Smooth muscle cell (in vitro differentiated cells): Measurements from ENCODE around the gene RGS18. TPM values are rescaled to one million over a fixed set of nuclear protein-coding genes. Genes with fewer than 3 reads are reported as not detected.
A peak's percentile ranks its signal among the peaks of the same experiment; 100 is the strongest.

Source experiments
- DNase-seq: peaks from one replicate; lab custom pipeline; 2025; ENCODE audit not compliant: unreplicated experiment; lab: John Stamatoyannopoulos, UW
- H2AFZ ChIP-seq: fragments of 200-600 bp; sonication (generic); 2 replicates; pipeline ENCODE4 v1.6.0; 2016; ENCODE audit warnings: antibody characterized with exemption, low read depth, mild to moderate bottlenecking
- H3F3A ChIP-seq: fragments of 200-600 bp; sonication (generic); 2 replicates; pipeline ENCODE4 v1.6.0; 2017; ENCODE audit warnings: antibody characterized with exemption, low read depth
- H3K27ac ChIP-seq: fragments of 200-600 bp; sonication (generic); 2 replicates; pipeline ENCODE4 v1.5.1; 2016; ENCODE audit warnings: low read depth, mild to moderate bottlenecking
- H3K27me3 ChIP-seq: fragments of 200-600 bp; sonication (generic); 2 replicates; pipeline ENCODE4 v1.6.1; 2016; ENCODE audit warnings: low read depth, mild to moderate bottlenecking
- H3K36me3 ChIP-seq: fragments of 200-600 bp; sonication (generic); 2 replicates; pipeline ENCODE4 v1.5.1; 2016; ENCODE audit warnings: low read depth
- H3K4me1 ChIP-seq: fragments of 200-600 bp; sonication (generic); 2 replicates; pipeline ENCODE4 v1.5.1; 2016; ENCODE audit warnings: low read depth
- H3K4me2 ChIP-seq: fragments of 200-600 bp; sonication (generic); 2 replicates; pipeline ENCODE4 v1.6.0; 2016; ENCODE audit warnings: mild to moderate bottlenecking
- H3K4me3 ChIP-seq: fragments of 200-600 bp; sonication (generic); 2 replicates; pipeline ENCODE4 v1.5.1; 2016; ENCODE audit warnings: mild to moderate bottlenecking
- H3K79me2 ChIP-seq: fragments of 200-600 bp; sonication (generic); 2 replicates; pipeline ENCODE4 v1.6.0; 2016; ENCODE audit warnings: low read depth, mild to moderate bottlenecking
- H3K9ac ChIP-seq: fragments of 200-600 bp; sonication (generic); 2 replicates; pipeline ENCODE4 v1.6.0; 2016; ENCODE audit warnings: low read depth
- H3K9me3 ChIP-seq: fragments of 200-600 bp; sonication (generic); replicated peaks from 2 replicates; pipeline ENCODE4 v1.5.1; 2016; ENCODE audit warnings: low read depth
- H4K20me1 ChIP-seq: fragments of 200-600 bp; sonication (generic); 2 replicates; pipeline ENCODE4 v1.6.0; 2016; ENCODE audit warnings: low read depth
- WGBS: methylation state at CpG from one replicate; pipeline ENCODE4 v1.1.7; 2016; ENCODE audit warnings: low lambda C conversion rate; 5-methylcytosine and 5-hydroxymethylcytosine counted together
- polyA plus RNA-seq: library from polyadenylated mRNA; unstranded; fragments of >200 nt; fragmentation: Nextera tagmentation; extraction: Ambion mirVana; gene quantifications from 2 replicates; pipeline ENCODE4 v1.2.1, GENCODE V29; 2016
- total RNA-seq: library from RNA; depleted of rRNA; stranded (reverse); fragments of >200 nt; gene quantifications from 2 replicates; pipeline ENCODE4 v1.2.3, GENCODE V29; 2014
- TF ChIP-seq, protein P1 (sequence below): fragments of 200-600 bp; sonication (generic); IDR thresholded peaks from 2 replicates; pipeline ENCODE4 v1.5.1; 2017; ENCODE audit warnings: borderline replicate concordance, mild to moderate bottlenecking, antibody characterized with exemption; ENCODE audit not compliant: insufficient read depth, poor library complexity, severe bottlenecking

RGS18 gene
- total and polyA plus RNA-seq, 2 experiments from 2014 or later: not detected

DNA sequence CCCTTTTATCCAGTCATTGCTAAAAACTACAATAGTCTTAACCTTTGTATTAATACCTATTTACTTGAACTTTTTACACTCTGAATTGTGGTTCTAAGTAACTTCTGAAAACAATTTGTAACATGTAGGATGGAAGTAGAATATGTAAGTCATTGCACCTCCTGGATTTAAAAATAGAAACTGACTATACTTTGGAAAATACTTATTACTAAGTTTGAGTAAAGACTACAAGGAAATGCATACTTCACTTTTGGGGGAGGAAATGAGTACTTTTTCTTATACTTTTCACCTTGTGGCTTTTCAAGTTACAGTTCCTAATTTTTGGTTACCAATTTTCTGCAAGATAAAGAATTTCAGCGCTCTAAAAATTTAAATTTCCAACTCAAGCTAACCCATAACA, 8.7 kb downstream of the RGS18 start:
- Histone ChIP-seq H2AFZ (no peak overlapping the region), H4K20me1 (no peaks in the 10 kb centered on the region), H3K4me1 (no peaks in the 10 kb centered on the region), H3K4me2 (no peak overlapping the region), H3F3A (no peaks in the 10 kb centered on the region), H3K27me3 (no peaks in the 10 kb centered on the region), H3K9ac (no peak overlapping the region), H3K36me3 (no peaks in the 10 kb centered on the region), H3K79me2 (no peaks in the 10 kb centered on the region), H3K9me3 (no peaks in the 10 kb centered on the region), H3K27ac (no peak overlapping the region), H3K4me3 (no peak overlapping the region)
- TF ChIP-seq, protein P1, sequence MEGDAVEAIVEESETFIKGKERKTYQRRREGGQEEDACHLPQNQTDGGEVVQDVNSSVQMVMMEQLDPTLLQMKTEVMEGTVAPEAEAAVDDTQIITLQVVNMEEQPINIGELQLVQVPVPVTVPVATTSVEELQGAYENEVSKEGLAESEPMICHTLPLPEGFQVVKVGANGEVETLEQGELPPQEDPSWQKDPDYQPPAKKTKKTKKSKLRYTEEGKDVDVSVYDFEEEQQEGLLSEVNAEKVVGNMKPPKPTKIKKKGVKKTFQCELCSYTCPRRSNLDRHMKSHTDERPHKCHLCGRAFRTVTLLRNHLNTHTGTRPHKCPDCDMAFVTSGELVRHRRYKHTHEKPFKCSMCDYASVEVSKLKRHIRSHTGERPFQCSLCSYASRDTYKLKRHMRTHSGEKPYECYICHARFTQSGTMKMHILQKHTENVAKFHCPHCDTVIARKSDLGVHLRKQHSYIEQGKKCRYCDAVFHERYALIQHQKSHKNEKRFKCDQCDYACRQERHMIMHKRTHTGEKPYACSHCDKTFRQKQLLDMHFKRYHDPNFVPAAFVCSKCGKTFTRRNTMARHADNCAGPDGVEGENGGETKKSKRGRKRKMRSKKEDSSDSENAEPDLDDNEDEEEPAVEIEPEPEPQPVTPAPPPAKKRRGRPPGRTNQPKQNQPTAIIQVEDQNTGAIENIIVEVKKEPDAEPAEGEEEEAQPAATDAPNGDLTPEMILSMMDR: no peak
- WGBS: 97% methylated on average over 1 of the region's 1 CpG
- no peak for DNase-seq

DNA sequence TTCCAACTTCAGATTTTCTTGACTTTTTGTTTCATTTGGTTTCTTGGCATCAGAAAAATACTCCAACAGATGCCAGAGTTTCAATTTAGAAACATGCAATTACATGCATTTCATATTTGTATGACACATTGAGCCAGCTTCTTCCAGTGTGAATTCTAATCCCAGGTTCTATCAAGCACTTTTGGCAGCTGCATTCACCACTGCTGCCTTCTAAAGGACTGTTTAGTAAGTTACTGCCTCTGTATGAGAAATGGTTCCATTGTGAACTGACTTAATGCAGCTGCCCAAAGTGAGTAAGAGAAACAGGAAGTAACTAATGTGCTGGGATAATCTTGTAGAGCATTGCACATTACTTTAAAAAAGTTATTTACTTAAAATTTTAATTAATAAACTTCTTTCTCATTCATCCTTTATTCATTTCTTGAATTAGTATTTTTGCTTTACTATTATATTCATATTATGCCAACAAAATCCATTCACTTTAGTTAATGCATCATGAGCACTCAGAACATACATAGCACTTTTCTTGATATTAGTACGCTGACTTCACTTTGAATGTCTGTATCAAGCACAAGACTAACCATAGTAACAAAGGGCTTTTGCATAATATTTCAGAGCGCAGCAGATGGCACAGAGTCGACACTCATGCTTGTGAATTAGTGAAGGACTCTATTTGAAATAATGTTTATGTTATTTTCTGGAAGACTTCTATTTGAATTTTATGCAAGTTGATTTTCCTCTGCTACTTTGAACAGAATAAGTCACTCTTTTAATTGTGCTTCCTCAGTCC, 9.8 kb downstream of the RGS18 start:
- Histone ChIP-seq H4K20me1 (no peaks in the 10 kb centered on the region), H3K27ac (no peak overlapping the region), H2AFZ (peak overlapping the region; percentile 21), H3K9ac (no peak overlapping the region), H3K36me3 (no peaks in the 10 kb centered on the region), H3K27me3 (no peaks in the 10 kb centered on the region), H3K79me2 (no peaks in the 10 kb centered on the region), H3F3A (no peaks in the 10 kb centered on the region), H3K9me3 (no peaks in the 10 kb centered on the region), H3K4me3 (no peak overlapping the region), H3K4me2 (no peak overlapping the region), H3K4me1 (no peaks in the 10 kb centered on the region)
- TF ChIP-seq, protein P1: no peak
- WGBS: 96% methylated on average over 3 of the region's 3 CpGs
- no peak for DNase-seq

DNA sequence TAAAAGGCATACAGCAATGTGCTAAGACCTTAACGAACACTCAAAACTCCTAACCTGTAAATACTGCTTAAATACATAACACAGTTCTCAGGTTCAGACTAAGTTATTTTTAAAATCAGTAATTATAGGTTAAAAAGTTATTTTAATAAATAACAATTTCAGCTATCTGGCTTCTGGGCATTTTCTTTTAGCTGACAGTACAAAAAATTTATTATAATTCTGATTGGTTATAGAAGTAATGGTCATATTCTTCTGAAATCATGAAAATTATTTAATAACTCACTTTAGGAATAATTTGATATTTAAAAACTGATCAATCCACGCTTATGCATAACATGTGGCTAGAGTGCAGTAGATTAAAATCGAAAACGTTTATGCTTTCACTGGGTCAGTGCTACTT, 10.7 kb downstream of the RGS18 start:
- TF ChIP-seq, protein P1: no peak
- no peak for DNase-seq
- no peaks in the 10 kb centered on the region for H3K36me3 ChIP-seq
- H3K4me2 ChIP-seq: no peak overlapping the region
- no peak overlapping the region for H3K4me3 ChIP-seq
- H3F3A ChIP-seq: no peaks in the 10 kb centered on the region
- no peaks in the 10 kb centered on the region for H3K4me1 ChIP-seq
- no peaks in the 10 kb centered on the region for H3K9me3 ChIP-seq
- no peaks in the 10 kb centered on the region for H3K79me2 ChIP-seq
- H3K27ac ChIP-seq: no peak overlapping the region
- H2AFZ ChIP-seq: no peak overlapping the region
- H4K20me1 ChIP-seq: no peaks in the 10 kb centered on the region
- WGBS: 95% methylated on average over 4 of the region's 4 CpGs
- H3K9ac ChIP-seq: no peak overlapping the region
- no peaks in the 10 kb centered on the region for H3K27me3 ChIP-seq
